HG03354 (cell line): ENCODE data around the gene SIRPA.

ENCODE experiments used
- ATAC-seq: cut with Tn5 transposase; IDR thresholded peaks from one replicate; pipeline ENCODE4 v1.9.1; 2021; ENCODE audit warnings: mild to moderate bottlenecking; ENCODE audit not compliant: unreplicated experiment, poor library complexity, severe bottlenecking

SIRPA gene

GRCh38 chr20:1942486-1943274 lies 47.5 kb downstream of the SIRPA start:
- no peak for ATAC-seq

- no peak for ATAC-seq
These were observed 48.2 kb downstream of the SIRPA start for GRCh38 chr20:1943275-1944002.

- ATAC-seq, result no peak
These were observed 49.3 kb downstream of the SIRPA start for GRCh38 chr20:1944345-1945091.

GRCh38 chr20:1945134-1945618 lies 50.0 kb downstream of the SIRPA start:
- no peak for ATAC-seq

GRCh38 chr20:1945660-1946059 lies 50.5 kb downstream of the SIRPA start:
- ATAC-seq, result no peak

- no peak for ATAC-seq
These were observed 51.2 kb downstream of the SIRPA start for GRCh38 chr20:1946442-1946761.

GRCh38 chr20:1946762-1947534 lies 51.7 kb downstream of the SIRPA start:
- no peak for ATAC-seq

- no peak for ATAC-seq
These were observed 52.3 kb downstream of the SIRPA start for GRCh38 chr20:1947535-1947846.

- no peak for ATAC-seq
These were observed 54.3 kb downstream of the SIRPA start for GRCh38 chr20:1949347-1950100.

GRCh38 chr20:1950836-1951235 lies 55.6 kb downstream of the SIRPA start:
- ATAC-seq, result no peak

GRCh38 chr20:1951436-1952115 lies 56.4 kb downstream of the SIRPA start:
- no peak for ATAC-seq

- ATAC-seq, result peak; percentile 70
These were observed 57.7 kb downstream of the SIRPA start for GRCh38 chr20:1952737-1953530.

- no peak for ATAC-seq
These were observed 58.4 kb downstream of the SIRPA start for GRCh38 chr20:1953621-1954020.

- no peak for ATAC-seq
These were observed 60.0 kb downstream of the SIRPA start for GRCh38 chr20:1955217-1955616.

GRCh38 chr20:1958426-1958825 lies 63.2 kb downstream of the SIRPA start:
- ATAC-seq, result no peak

- ATAC-seq, result no peak
These were observed 63.9 kb downstream of the SIRPA start for GRCh38 chr20:1959156-1959555.

- no peak for ATAC-seq
These were observed 66.2 kb downstream of the SIRPA start for GRCh38 chr20:1961374-1961773.

- no peak for ATAC-seq
These were observed 68.9 kb downstream of the SIRPA start for GRCh38 chr20:1964061-1964460.
